ENCODE results near the gene UMODL1.

DNA sequence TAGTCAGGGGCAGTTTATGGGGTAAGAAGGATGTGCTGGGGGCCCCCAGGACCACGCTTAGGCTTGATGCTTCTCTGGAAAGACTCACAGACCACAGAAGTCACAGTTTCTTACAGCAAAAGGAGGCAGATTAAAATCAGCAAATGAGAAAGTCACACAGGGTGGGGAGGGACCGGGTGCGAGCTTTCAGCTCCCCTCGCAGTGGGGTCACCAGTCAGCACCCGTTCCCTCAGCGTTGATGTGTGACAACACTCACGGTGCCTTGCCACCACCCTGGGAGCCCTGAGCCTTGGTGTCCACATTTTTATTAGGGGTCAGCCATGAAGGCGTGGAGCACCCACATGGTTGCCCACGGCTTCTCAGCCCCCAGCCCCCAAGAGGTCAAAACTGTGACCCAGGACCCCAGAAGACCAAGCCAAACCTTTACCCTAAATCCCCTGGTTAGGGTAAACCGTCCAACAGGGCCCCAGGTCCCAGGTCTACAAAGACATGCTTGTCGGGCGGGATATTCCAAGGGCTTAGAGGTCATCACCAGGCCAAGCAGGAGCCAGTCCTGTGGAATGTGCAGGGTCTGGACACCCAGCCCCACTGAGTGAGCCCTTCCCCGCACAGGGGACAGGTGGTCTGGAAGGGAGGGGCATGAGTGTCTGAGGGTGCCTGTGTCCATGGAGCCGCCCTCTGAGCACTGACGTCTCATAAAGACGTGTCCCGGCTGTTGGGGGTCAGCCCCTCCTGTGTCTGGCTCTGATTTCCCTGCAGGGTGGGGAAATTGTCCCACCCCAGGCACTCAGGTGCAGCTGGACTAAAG lies 83.3 kb downstream of the UMODL1 start:
- no peak for TF ChIP-seq EZH2 (IDR thresholded peaks at IDR 0.05)
- TF ChIP-seq FOXP2 (optimal IDR thresholded peaks at IDR 0.05; ENCODE audit: control extremely low read depth, extremely low read length, insufficient read depth) = no peak
- no peak for TF ChIP-seq POLR2AphosphoS5 (IDR thresholded peaks at IDR 0.05; ENCODE audit: borderline replicate concordance, low read depth, low read length)
